ENCODE data around the gene APOBR. TPM values are rescaled to one million over a fixed set of nuclear protein-coding genes. Genes with fewer than 3 reads are reported as not detected.

The APOBR gene
- total and polyA plus RNA-seq, 2 of the 13 experiments (the other 11 are each of a cell fraction or from before 2014, with no cell fraction given), result 0.03 TPM; not detected in 1

- TF ChIP-seq NR2F6 (IDR thresholded peaks at IDR 0.05) (peak; percentile 50), NR2F6 (CRISPR knock-in tag; IDR thresholded peaks at IDR 0.05) (peak; percentile 16; the same call in 1 of the 2 replicates), ZFP41 (CRISPR knock-in tag; IDR thresholded peaks at IDR 0.05; ENCODE audit: borderline replicate concordance) (no peak), ZNF772 (CRISPR knock-in tag; IDR thresholded peaks at IDR 0.05) (peak; percentile 69; the same call in 1 of the 2 replicates), ZNF10 (CRISPR knock-in tag; IDR thresholded peaks at IDR 0.05; ENCODE audit: borderline replicate concordance, low read depth) (no peak), ZNF577 (CRISPR knock-in tag; IDR thresholded peaks at IDR 0.05; ENCODE audit: borderline replicate concordance, low read depth) (no peak), MXD4 (CRISPR knock-in tag; IDR thresholded peaks at IDR 0.05) (peak; percentile 80; the same call in 1 of the 2 replicates), TFE3 (CRISPR knock-in tag; IDR thresholded peaks at IDR 0.05) (peak; percentile 98), KDM3A (CRISPR knock-in tag; IDR thresholded peaks at IDR 0.05; ENCODE audit: low read depth) (peak; percentile 75; the same call in 1 of the 2 replicates), ARHGAP35 (CRISPR knock-in tag; IDR thresholded peaks at IDR 0.05; ENCODE audit: borderline replicate concordance) (no peak), ZNF276 (CRISPR knock-in tag; IDR thresholded peaks at IDR 0.05; ENCODE audit: low read depth) (peak; percentile 65; the same call in 1 of the 2 replicates), MAFG (CRISPR knock-in tag; IDR thresholded peaks at IDR 0.05) (no peak), PAF1 (CRISPR knock-in tag; IDR thresholded peaks at IDR 0.05) (no peak), HDAC1 (CRISPR knock-in tag; IDR thresholded peaks at IDR 0.05) (peak; percentile 87), ZNF644 (CRISPR knock-in tag; IDR thresholded peaks at IDR 0.05; ENCODE audit: low read depth) (no peak), SUZ12 (IDR thresholded peaks at IDR 0.05; ENCODE audit: low read depth, low read length) (no peak), SMYD3 (CRISPR knock-in tag; IDR thresholded peaks at IDR 0.05) (no peak), ZNF784 (CRISPR knock-in tag; IDR thresholded peaks at IDR 0.05; ENCODE audit: borderline replicate concordance) (no peak), ZNF639 (CRISPR knock-in tag; conservative IDR thresholded peaks at IDR 0.05) (0 out of 2 replicates have a peak, but pooled peaks have one; percentile 16), ZBTB37 (CRISPR knock-in tag; IDR thresholded peaks at IDR 0.05) (0 out of 2 replicates have a peak, but pooled peaks have one; percentile 55), ZBTB39 (CRISPR knock-in tag; IDR thresholded peaks at IDR 0.05) (no peak)
Measured at GRCh38 chr16:28491970-28492474, 2.4 kb upstream of the APOBR start, which contains the start of gene CLN3 (continued).

Measured in HepG2 (cell line).